Measurements from ENCODE around the gene ZNF148.

Gene ZNF148

GRCh38 chr3:125281381-125281780, 93.7 kb downstream of the ZNF148 start:
- in situ Hi-C loops (cut with MboI; ENCODE audit: low sequenced_read_pairs, unreplicated experiment): no loop called here
- no peak for DNase-seq (ENCODE audit: low spot score)
- TF ChIP-seq, protein P1, sequence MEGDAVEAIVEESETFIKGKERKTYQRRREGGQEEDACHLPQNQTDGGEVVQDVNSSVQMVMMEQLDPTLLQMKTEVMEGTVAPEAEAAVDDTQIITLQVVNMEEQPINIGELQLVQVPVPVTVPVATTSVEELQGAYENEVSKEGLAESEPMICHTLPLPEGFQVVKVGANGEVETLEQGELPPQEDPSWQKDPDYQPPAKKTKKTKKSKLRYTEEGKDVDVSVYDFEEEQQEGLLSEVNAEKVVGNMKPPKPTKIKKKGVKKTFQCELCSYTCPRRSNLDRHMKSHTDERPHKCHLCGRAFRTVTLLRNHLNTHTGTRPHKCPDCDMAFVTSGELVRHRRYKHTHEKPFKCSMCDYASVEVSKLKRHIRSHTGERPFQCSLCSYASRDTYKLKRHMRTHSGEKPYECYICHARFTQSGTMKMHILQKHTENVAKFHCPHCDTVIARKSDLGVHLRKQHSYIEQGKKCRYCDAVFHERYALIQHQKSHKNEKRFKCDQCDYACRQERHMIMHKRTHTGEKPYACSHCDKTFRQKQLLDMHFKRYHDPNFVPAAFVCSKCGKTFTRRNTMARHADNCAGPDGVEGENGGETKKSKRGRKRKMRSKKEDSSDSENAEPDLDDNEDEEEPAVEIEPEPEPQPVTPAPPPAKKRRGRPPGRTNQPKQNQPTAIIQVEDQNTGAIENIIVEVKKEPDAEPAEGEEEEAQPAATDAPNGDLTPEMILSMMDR (IDR thresholded peaks at IDR 0.05; ENCODE audit: borderline replicate concordance, control extremely low read depth, extremely low read depth, insufficient read depth, missing control alignments): no peak

GRCh38 chr3:125280668-125281361, 94.3 kb downstream of the ZNF148 start:
- TF ChIP-seq, protein P1 (IDR thresholded peaks at IDR 0.05; ENCODE audit: borderline replicate concordance, control extremely low read depth, extremely low read depth, insufficient read depth, missing control alignments): no peak
- in situ Hi-C loops (cut with MboI; ENCODE audit: low sequenced_read_pairs, unreplicated experiment): no loop called here
- DNase-seq (ENCODE audit: low spot score): no peak

- in situ Hi-C loops (cut with MboI; ENCODE audit: low sequenced_read_pairs, unreplicated experiment): no loop called here
- TF ChIP-seq, protein P1 (IDR thresholded peaks at IDR 0.05; ENCODE audit: borderline replicate concordance, control extremely low read depth, extremely low read depth, insufficient read depth, missing control alignments): no peak
- peak; percentile 11 for DNase-seq (ENCODE audit: low spot score)
Measured at GRCh38 chr3:125278155-125278554, 97.0 kb downstream of the ZNF148 start.

- TF ChIP-seq, protein P1 (IDR thresholded peaks at IDR 0.05; ENCODE audit: borderline replicate concordance, control extremely low read depth, extremely low read depth, insufficient read depth, missing control alignments): no peak
- in situ Hi-C loops (cut with MboI; ENCODE audit: low sequenced_read_pairs, unreplicated experiment): no loop called here
- no peak for DNase-seq (ENCODE audit: low spot score)
Measured at GRCh38 chr3:125271127-125271526, 104.0 kb downstream of the ZNF148 start.

GRCh38 chr3:125267460-125267859, 107.7 kb downstream of the ZNF148 start:
- in situ Hi-C loops (cut with MboI; ENCODE audit: low sequenced_read_pairs, unreplicated experiment): no loop called here
- DNase-seq (ENCODE audit: low spot score): no peak
- TF ChIP-seq, protein P1 (IDR thresholded peaks at IDR 0.05; ENCODE audit: borderline replicate concordance, control extremely low read depth, extremely low read depth, insufficient read depth, missing control alignments): no peak

DNA sequence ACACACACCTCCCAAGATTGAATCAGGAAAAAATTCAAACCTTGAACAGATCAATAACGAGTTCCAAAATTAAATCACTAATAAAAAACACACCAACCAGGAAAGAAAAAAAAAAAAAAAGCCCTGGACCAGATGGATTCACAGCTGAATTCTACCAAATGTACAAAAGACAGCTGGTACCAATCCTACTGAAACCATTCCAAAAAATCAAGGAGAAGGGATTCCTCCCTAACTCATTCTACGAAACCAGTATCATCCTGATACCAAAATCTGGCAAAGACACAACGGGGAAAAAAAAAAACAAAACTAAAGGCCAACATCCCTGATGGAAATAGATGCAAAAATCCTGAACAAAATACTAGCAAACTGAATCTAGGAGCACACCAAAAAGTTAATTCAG, 108.2 kb downstream of the ZNF148 start:
- TF ChIP-seq, protein P1 (IDR thresholded peaks at IDR 0.05; ENCODE audit: borderline replicate concordance, control extremely low read depth, extremely low read depth, insufficient read depth, missing control alignments): no peak
- DNase-seq (ENCODE audit: low spot score): no peak
- in situ Hi-C loops (cut with MboI; ENCODE audit: low sequenced_read_pairs, unreplicated experiment): no loop called here

All from GM13976 (cell line).